Measurements from ENCODE around the gene SLX4IP. TPM values are rescaled to one million over a fixed set of nuclear protein-coding genes. Genes with fewer than 3 reads are reported as not detected.

The SLX4IP gene
- total and polyA plus RNA-seq, 12 donors: 2.8 to 8.2 (median 4.8) TPM

- Histone ChIP-seq H3K27ac (peak overlapping the region in 1 of 5 donors; percentile 60), H3K36me3 (replicated peaks in 1 of 2) (peaks cover 0 to 39% of the 10 kb centered on the region in 2 donors), H3K4me1 (replicated peaks in 1 of 2) (peaks cover 0 to 3% of the 10 kb centered on the region in 2 donors), H3K27me3 (no peaks in the 10 kb centered on the region), H3K9me3 (replicated peaks in 1 of 3) (no peaks in the 10 kb centered on the region), H3K4me3 (no peak overlapping the region)
- TF ChIP-seq CTCF (IDR thresholded peaks at IDR 0.05) (no peak), POLR2A (IDR thresholded peaks at IDR 0.05) (no peak)
- 70 to 85% (median 73%) methylated on average over 15 of the region's 15 CpGs for WGBS, 4 donors
- no peak for DNase-seq
- intact Hi-C loops (cut with DNase I): no loop called here
These were observed 216.3 kb downstream of the SLX4IP start for GRCh38 chr20:10651227-10651990.

DNA sequence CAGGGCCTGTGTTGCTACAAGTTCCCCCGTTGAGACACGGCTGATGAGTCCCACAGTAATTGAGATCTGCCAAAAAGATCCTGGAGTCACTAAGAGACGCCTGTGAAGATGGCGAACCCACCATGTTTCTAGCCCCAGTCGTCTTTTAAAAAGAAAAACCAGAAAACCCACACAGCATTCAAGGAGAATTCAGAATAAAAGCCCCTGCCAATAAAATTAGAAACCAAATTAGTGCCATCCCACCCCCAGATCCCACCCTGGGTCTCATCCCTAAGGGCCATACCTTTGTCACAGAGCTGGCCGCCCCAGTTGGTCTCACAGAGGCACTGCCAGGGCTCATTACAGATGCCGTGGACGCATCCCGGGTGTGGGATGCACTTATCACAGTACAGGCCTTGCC, 217.1 kb downstream of the SLX4IP start:
- intact Hi-C loops (cut with DNase I): no loop called here
- Histone ChIP-seq H3K27me3 (no peaks in the 10 kb centered on the region), H3K27ac (peak overlapping the region in 2 of 5 donors; percentile 47 to 66), H3K36me3 (replicated peaks in 1 of 2) (peaks cover 0 to 33% of the 10 kb centered on the region in 2 donors), H3K4me1 (replicated peaks in 1 of 2) (peaks cover 0 to 3% of the 10 kb centered on the region in 2 donors), H3K9me3 (replicated peaks in 1 of 3) (no peaks in the 10 kb centered on the region), H3K4me3 (no peak overlapping the region)
- TF ChIP-seq CTCF (IDR thresholded peaks at IDR 0.05): no peak
- TF ChIP-seq POLR2A (IDR thresholded peaks at IDR 0.05): no peak
- no peak for DNase-seq
- 82 to 92% (median 92%) methylated on average over 5 to 9 of the region's 9 CpGs for WGBS, 4 donors

- Histone ChIP-seq H3K9me3 (replicated peaks in 1 of 3) (no peaks in the 10 kb centered on the region), H3K27ac (peak overlapping the region in 2 of 5 donors; percentile 47 to 66), H3K4me1 (replicated peaks in 1 of 2) (peaks cover 0 to 3% of the 10 kb centered on the region in 2 donors), H3K27me3 (no peaks in the 10 kb centered on the region), H3K36me3 (replicated peaks in 1 of 2) (peaks cover 0 to 28% of the 10 kb centered on the region in 2 donors), H3K4me3 (no peak overlapping the region)
- TF ChIP-seq CTCF (IDR thresholded peaks at IDR 0.05): no peak
- no peak for TF ChIP-seq POLR2A (IDR thresholded peaks at IDR 0.05)
- intact Hi-C loops (cut with DNase I): no loop called here
- 55 to 76% (median 67%) methylated on average over 9 of the region's 9 CpGs for WGBS, 4 donors
- no peak for DNase-seq
These were observed 217.7 kb downstream of the SLX4IP start for GRCh38 chr20:10652660-10653261.

GRCh38 chr20:10653599-10654249, 218.6 kb downstream of the SLX4IP start:
- no peak for DNase-seq
- H3K4me3 ChIP-seq: no peak overlapping the region
- peaks cover 0 to 3% of the 10 kb centered on the region in 2 donors for H3K4me1 ChIP-seq (replicated peaks in 1 of 2)
- H3K27ac ChIP-seq: peak overlapping the region in 1 of 5 donors; percentile 66
- WGBS, 4 donors: 61 to 82% (median 65%) methylated on average over 13 of the region's 13 CpGs
- TF ChIP-seq POLR2A (IDR thresholded peaks at IDR 0.05) (no peak), CTCF (IDR thresholded peaks at IDR 0.05) (no peak)
- intact Hi-C loops (cut with DNase I): no loop called here
- H3K36me3 ChIP-seq (replicated peaks in 1 of 2): peaks cover 0 to 18% of the 10 kb centered on the region in 2 donors
- no peaks in the 10 kb centered on the region for H3K27me3 ChIP-seq
- no peaks in the 10 kb centered on the region for H3K9me3 ChIP-seq (replicated peaks in 1 of 3)

Data from adrenal gland (tissue), 12 donors.